Esophagus muscularis mucosa (tissue), 4 donors: ENCODE data around the gene MIF. TPM values are rescaled to one million over a fixed set of nuclear protein-coding genes. Genes with fewer than 3 reads are reported as not detected.

Experiments
- DNase-seq: peaks from one replicate; pipeline ENCODE4 v3.0.0-alpha.2; 2017; ENCODE audit errors: extremely low spot score
- H3K27ac ChIP-seq, 4 donors: fragments of 200-600 bp; sonication (generic); replicated peaks in 1 of 4; 1 replicate in 3 of 4; 2 replicates in 1 of 4; pipeline ENCODE4 v1.5.1; 2016 to 2019; ENCODE audit warnings: mild to moderate bottlenecking in 1 of 4
- H3K27me3 ChIP-seq, 4 donors: fragments of 200-600 bp; sonication (generic); one replicate each; pipeline versions ENCODE4 v1.5.1 to v1.6.0; 2016 to 2019
- H3K36me3 ChIP-seq, 4 donors: fragments of 200-600 bp; sonication (generic); one replicate each; pipeline ENCODE4 v1.5.1; 2016 to 2019
- H3K4me1 ChIP-seq, 4 donors: fragments of 200-600 bp; sonication (generic); one replicate each; pipeline ENCODE4 v1.5.1; 2016 to 2019
- H3K4me3 ChIP-seq, 4 donors: fragments of 200-600 bp; sonication (generic); 1 replicate in 2 of 4; 2 replicates in 2 of 4; pipeline ENCODE4 v1.5.1; 2016 to 2019; ENCODE audit warnings: mild to moderate bottlenecking in 4 of 4, moderate library complexity in 1 of 4
- H3K9me3 ChIP-seq, 4 donors: fragments of 200-600 bp; sonication (generic); 1 replicate in 3 of 4; 2 replicates in 1 of 4; pipeline ENCODE4 v1.5.1; 2016 to 2019
- EP300 ChIP-seq: sonication (generic); formaldehyde crosslinking; IDR thresholded peaks from one replicate; pipeline ENCODE4 v1.6.1; 2017; ENCODE audit warnings: antibody characterized with exemption
- POLR2A ChIP-seq: fragments of 450-650 bp; IDR thresholded peaks from one replicate; pipeline ENCODE4 v1.6.1; 2017; ENCODE audit warnings: antibody characterized with exemption, moderate library complexity, mild to moderate bottlenecking, low read depth
- POLR2AphosphoS5 ChIP-seq, 2 donors: sonication (generic); formaldehyde crosslinking; IDR thresholded peaks; one replicate each; pipeline ENCODE4 v1.6.1; 2017; ENCODE audit warnings: antibody characterized with exemption in 2 of 2
- WGBS: methylation state at CpG from one replicate; pipeline ENCODE4 v1.1.5; 2018; 5-methylcytosine and 5-hydroxymethylcytosine counted together
- intact Hi-C: fragments of 100-400 bp; cut with DNase I; formaldehyde crosslinking; loops from one replicate; pipeline ENCODE4 v1.15.1; 2023
- total RNA-seq, 4 donors: library from RNA; depleted of rRNA; stranded (reverse); fragments of >200 nt; gene quantifications; one replicate each; pipeline versions ENCODE4 v1.1.0 to v1.2.1, GENCODE V29; 2016
- TF ChIP-seq, protein P1 (sequence below), 3 experiments: fragments of 200-600 bp in 2 of 3; fragments of 450-650 bp in 1 of 3; sonication (generic) in 2 of 3; IDR thresholded peaks; one replicate each; pipeline ENCODE4 v1.5.1; 2017 to 2019; ENCODE audit warnings: antibody characterized with exemption in 3 of 3, mild to moderate bottlenecking in 2 of 3, moderate library complexity in 1 of 3

Gene MIF
- total RNA-seq, 4 donors from 2014 or later: 158 to 372 (median 263) TPM

GRCh38 chr22:23892706-23893105, 1.5 kb upstream of the MIF start:
- Histone ChIP-seq H3K36me3 (peaks cover 0 to 22% (median 21%) of the 10 kb centered on the region in 4 donors), H3K4me1 (peaks cover 17 to 54% (median 48%) of the 10 kb centered on the region in 4 donors), H3K9me3 (no peaks in the 10 kb centered on the region), H3K27ac (peak overlapping the region in 2 of 4 donors; percentile 32 to 93), H3K4me3 (no peak overlapping the region), H3K27me3 (no peaks in the 10 kb centered on the region)
- 78% methylated on average over 4 of the region's 4 CpGs for WGBS
- intact Hi-C loops: no loop called here
- TF ChIP-seq POLR2AphosphoS5 (IDR thresholded peaks at IDR 0.05) (no peak), EP300 (no peak), POLR2A (no peak)
- TF ChIP-seq, protein P1, sequence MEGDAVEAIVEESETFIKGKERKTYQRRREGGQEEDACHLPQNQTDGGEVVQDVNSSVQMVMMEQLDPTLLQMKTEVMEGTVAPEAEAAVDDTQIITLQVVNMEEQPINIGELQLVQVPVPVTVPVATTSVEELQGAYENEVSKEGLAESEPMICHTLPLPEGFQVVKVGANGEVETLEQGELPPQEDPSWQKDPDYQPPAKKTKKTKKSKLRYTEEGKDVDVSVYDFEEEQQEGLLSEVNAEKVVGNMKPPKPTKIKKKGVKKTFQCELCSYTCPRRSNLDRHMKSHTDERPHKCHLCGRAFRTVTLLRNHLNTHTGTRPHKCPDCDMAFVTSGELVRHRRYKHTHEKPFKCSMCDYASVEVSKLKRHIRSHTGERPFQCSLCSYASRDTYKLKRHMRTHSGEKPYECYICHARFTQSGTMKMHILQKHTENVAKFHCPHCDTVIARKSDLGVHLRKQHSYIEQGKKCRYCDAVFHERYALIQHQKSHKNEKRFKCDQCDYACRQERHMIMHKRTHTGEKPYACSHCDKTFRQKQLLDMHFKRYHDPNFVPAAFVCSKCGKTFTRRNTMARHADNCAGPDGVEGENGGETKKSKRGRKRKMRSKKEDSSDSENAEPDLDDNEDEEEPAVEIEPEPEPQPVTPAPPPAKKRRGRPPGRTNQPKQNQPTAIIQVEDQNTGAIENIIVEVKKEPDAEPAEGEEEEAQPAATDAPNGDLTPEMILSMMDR (IDR thresholded peaks at IDR 0.05): no peak
- no peak for DNase-seq

- Histone ChIP-seq H3K27me3 (no peaks in the 10 kb centered on the region), H3K4me3 (peak overlapping the region; percentile 71 to 77 (median 74)), H3K9me3 (no peaks in the 10 kb centered on the region), H3K36me3 (peaks cover 0 to 24% (median 22%) of the 10 kb centered on the region in 4 donors), H3K4me1 (peaks cover 17 to 56% (median 45%) of the 10 kb centered on the region in 4 donors), H3K27ac (peak overlapping the region; percentile 93 to 97 (median 95))
- 34% methylated on average over 11 of the region's 11 CpGs for WGBS
- TF ChIP-seq, protein P1 (IDR thresholded peaks at IDR 0.05): no peak
- TF ChIP-seq EP300: no peak
- intact Hi-C loops: no loop called here
- DNase-seq: no peak
Observed at GRCh38 chr22:23893121-23893944, 850 bp upstream of the MIF start.

GRCh38 chr22:23894710-23895598, 771 bp downstream of the MIF start:
- H3K9me3 ChIP-seq: no peaks in the 10 kb centered on the region
- TF ChIP-seq POLR2AphosphoS5 (IDR thresholded peaks at IDR 0.05) (peak; percentile 18 to 21), POLR2A (no peak)
- TF ChIP-seq, protein P1 (IDR thresholded peaks at IDR 0.05): peak in 1 of 3 experiments; percentile 35
- peaks cover 0 to 26% (median 23%) of the 10 kb centered on the region in 4 donors for H3K36me3 ChIP-seq
- peak overlapping the region; percentile 71 to 77 (median 74) for H3K4me3 ChIP-seq
- H3K27ac ChIP-seq: peak overlapping the region; percentile 93 to 97 (median 95)
- no peaks in the 10 kb centered on the region for H3K27me3 ChIP-seq
- DNase-seq: no peak
- H3K4me1 ChIP-seq: peaks cover 17 to 44% (median 34%) of the 10 kb centered on the region in 4 donors
- WGBS: 3% methylated on average over 8 of the region's 79 CpGs
- intact Hi-C loops: no loop called here

DNA sequence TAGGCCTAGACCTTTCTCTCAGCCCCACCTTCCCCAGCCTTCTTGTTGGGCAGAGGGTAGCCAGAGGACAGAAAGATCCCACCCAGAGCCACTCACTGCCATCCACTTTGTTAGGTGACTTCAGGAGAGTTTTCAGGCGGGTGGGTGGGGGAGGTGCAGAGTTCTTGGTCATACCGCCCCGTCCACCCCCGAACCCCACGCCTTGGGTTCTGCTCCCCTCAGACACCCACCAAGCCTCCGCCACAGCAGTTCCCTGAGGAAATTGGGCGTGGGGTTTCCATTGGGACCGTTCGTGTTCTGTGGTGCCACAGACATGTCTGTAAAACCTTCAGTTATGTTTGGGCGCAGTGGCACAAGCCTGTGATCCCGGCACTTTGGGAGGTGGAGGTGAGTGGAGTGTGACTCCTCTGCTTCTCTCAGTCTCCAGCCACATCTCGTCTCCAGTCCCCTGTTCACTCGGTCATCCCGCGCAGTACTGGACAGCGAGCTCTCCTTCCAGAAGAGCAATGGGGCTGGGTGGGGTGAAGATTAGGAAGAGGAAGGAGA, 1.5 kb downstream of the MIF start:
- TF ChIP-seq POLR2A (no peak), POLR2AphosphoS5 (IDR thresholded peaks at IDR 0.05) (no peak), EP300 (no peak)
- TF ChIP-seq, protein P1 (IDR thresholded peaks at IDR 0.05): no peak
- no peaks in the 10 kb centered on the region for H3K27me3 ChIP-seq
- intact Hi-C loops: no loop called here
- H3K9me3 ChIP-seq: no peaks in the 10 kb centered on the region
- H3K4me1 ChIP-seq: peaks cover 17 to 44% (median 34%) of the 10 kb centered on the region in 4 donors
- H3K4me3 ChIP-seq: peak overlapping the region; percentile 71 to 77 (median 74)
- 87% methylated on average over 14 of the region's 16 CpGs for WGBS
- H3K36me3 ChIP-seq: peaks cover 0 to 26% (median 23%) of the 10 kb centered on the region in 4 donors
- H3K27ac ChIP-seq: peak overlapping the region; percentile 93 to 97 (median 95)
- no peak for DNase-seq
